ENCODE data around the gene NDFIP1.
A peak's percentile ranks its signal among the peaks of the same experiment; 100 is the strongest.

NDFIP1 gene

GRCh38 chr5:142097681-142098080 is 10.9 kb upstream of the NDFIP1 start:
- H3K4me3 Mint-ChIP-seq: no peak overlapping the region
- peaks cover 15% of the 10 kb centered on the region for H3K4me1 Mint-ChIP-seq
- peaks cover 5% of the 10 kb centered on the region for H3K36me3 Mint-ChIP-seq (ENCODE audit: insufficient read depth)
- H3K27ac Mint-ChIP-seq (ENCODE audit: low read depth): peak overlapping the region; percentile 46
- DNase-seq (ENCODE audit: low spot score in 2 of 2) (no peak), ATAC-seq (replicated peaks; ENCODE audit: extremely low read depth, poor library complexity, severe bottlenecking) (no peak)
- no peaks in the 10 kb centered on the region for H3K27me3 Mint-ChIP-seq
- H3K9me3 Mint-ChIP-seq: no peaks in the 10 kb centered on the region

- no peak for ATAC-seq (replicated peaks; ENCODE audit: extremely low read depth, poor library complexity, severe bottlenecking)
- no peak overlapping the region for H3K4me3 Mint-ChIP-seq
- H3K4me1 Mint-ChIP-seq: peaks cover 15% of the 10 kb centered on the region
- H3K9me3 Mint-ChIP-seq: no peaks in the 10 kb centered on the region
- H3K27ac Mint-ChIP-seq (ENCODE audit: low read depth): peak overlapping the region; percentile 46
- peaks cover 5% of the 10 kb centered on the region for H3K36me3 Mint-ChIP-seq (ENCODE audit: insufficient read depth)
- H3K27me3 Mint-ChIP-seq: no peaks in the 10 kb centered on the region
- DNase-seq (ENCODE audit: low spot score in 2 of 2): no peak
These were observed 10.3 kb upstream of the NDFIP1 start for GRCh38 chr5:142098275-142098674.

- Mint-ChIP-seq H3K27me3 (no peaks in the 10 kb centered on the region), H3K36me3 (ENCODE audit: insufficient read depth) (peaks cover 3% of the 10 kb centered on the region), H3K9me3 (no peaks in the 10 kb centered on the region), H3K27ac (ENCODE audit: low read depth) (no peak overlapping the region), H3K4me3 (no peak overlapping the region), H3K4me1 (peaks cover 15% of the 10 kb centered on the region)
- DNase-seq (ENCODE audit: low spot score in 2 of 2) (no peak), ATAC-seq (replicated peaks; ENCODE audit: extremely low read depth, poor library complexity, severe bottlenecking) (no peak)
These were observed 9.6 kb upstream of the NDFIP1 start for GRCh38 chr5:142098931-142099330.

- Mint-ChIP-seq H3K36me3 (ENCODE audit: insufficient read depth) (peaks cover 3% of the 10 kb centered on the region), H3K4me3 (no peak overlapping the region), H3K27me3 (no peaks in the 10 kb centered on the region), H3K27ac (ENCODE audit: low read depth) (no peak overlapping the region), H3K9me3 (no peaks in the 10 kb centered on the region), H3K4me1 (peaks cover 18% of the 10 kb centered on the region)
- ATAC-seq (replicated peaks; ENCODE audit: extremely low read depth, poor library complexity, severe bottlenecking) (no peak), DNase-seq (ENCODE audit: low spot score in 2 of 2) (no peak)
These were observed 8.3 kb upstream of the NDFIP1 start for GRCh38 chr5:142100307-142100706.

GRCh38 chr5:142102980-142103740 is 5.4 kb upstream of the NDFIP1 start:
- Mint-ChIP-seq H3K36me3 (ENCODE audit: insufficient read depth) (peaks cover 3% of the 10 kb centered on the region), H3K9me3 (no peaks in the 10 kb centered on the region), H3K4me3 (no peak overlapping the region), H3K27me3 (no peaks in the 10 kb centered on the region), H3K4me1 (peaks cover 12% of the 10 kb centered on the region), H3K27ac (ENCODE audit: low read depth) (no peak overlapping the region)
- DNase-seq (ENCODE audit: low spot score in 2 of 2) (no peak), ATAC-seq (replicated peaks; ENCODE audit: extremely low read depth, poor library complexity, severe bottlenecking) (no peak)

GRCh38 chr5:142104491-142104890 is 4.1 kb upstream of the NDFIP1 start:
- H3K27me3 Mint-ChIP-seq: no peaks in the 10 kb centered on the region
- H3K4me3 Mint-ChIP-seq: peak overlapping the region; percentile 33
- peaks cover 9% of the 10 kb centered on the region for H3K36me3 Mint-ChIP-seq (ENCODE audit: insufficient read depth)
- H3K9me3 Mint-ChIP-seq: no peaks in the 10 kb centered on the region
- H3K4me1 Mint-ChIP-seq: peaks cover 17% of the 10 kb centered on the region
- H3K27ac Mint-ChIP-seq (ENCODE audit: low read depth): peak overlapping the region; percentile 90
- DNase-seq (ENCODE audit: low spot score in 2 of 2): peak in 1 of 2 donors; percentile 36
- ATAC-seq (replicated peaks; ENCODE audit: extremely low read depth, poor library complexity, severe bottlenecking): peak; percentile 40

- Mint-ChIP-seq H3K4me1 (peaks cover 32% of the 10 kb centered on the region), H3K36me3 (ENCODE audit: insufficient read depth) (peaks cover 13% of the 10 kb centered on the region), H3K27me3 (no peaks in the 10 kb centered on the region), H3K27ac (ENCODE audit: low read depth) (no peak overlapping the region), H3K4me3 (no peak overlapping the region), H3K9me3 (no peaks in the 10 kb centered on the region)
- DNase-seq (ENCODE audit: low spot score in 2 of 2) (no peak), ATAC-seq (replicated peaks; ENCODE audit: extremely low read depth, poor library complexity, severe bottlenecking) (no peak)
These were observed 2.5 kb upstream of the NDFIP1 start for GRCh38 chr5:142106061-142106460.

- Mint-ChIP-seq H3K4me3 (peak overlapping the region; percentile 45), H3K9me3 (no peaks in the 10 kb centered on the region), H3K27me3 (no peaks in the 10 kb centered on the region), H3K36me3 (ENCODE audit: insufficient read depth) (peaks cover 13% of the 10 kb centered on the region), H3K27ac (ENCODE audit: low read depth) (peak overlapping the region; percentile 19), H3K4me1 (peaks cover 38% of the 10 kb centered on the region)
- ATAC-seq (replicated peaks; ENCODE audit: extremely low read depth, poor library complexity, severe bottlenecking) (no peak), DNase-seq (ENCODE audit: low spot score in 2 of 2) (no peak)
These were observed 1.4 kb upstream of the NDFIP1 start for GRCh38 chr5:142107036-142107735.

GRCh38 chr5:142107736-142108431 is 695 bp upstream of the NDFIP1 start:
- H3K36me3 Mint-ChIP-seq (ENCODE audit: insufficient read depth): peaks cover 13% of the 10 kb centered on the region
- ATAC-seq (replicated peaks; ENCODE audit: extremely low read depth, poor library complexity, severe bottlenecking) (no peak), DNase-seq (ENCODE audit: low spot score in 2 of 2) (no peak)
- H3K4me3 Mint-ChIP-seq: peak overlapping the region; percentile 94
- H3K27me3 Mint-ChIP-seq: no peaks in the 10 kb centered on the region
- H3K27ac Mint-ChIP-seq (ENCODE audit: low read depth): peak overlapping the region; percentile 95
- H3K9me3 Mint-ChIP-seq: no peaks in the 10 kb centered on the region
- H3K4me1 Mint-ChIP-seq: peaks cover 40% of the 10 kb centered on the region

- Mint-ChIP-seq H3K36me3 (ENCODE audit: insufficient read depth) (peaks cover 13% of the 10 kb centered on the region), H3K27ac (ENCODE audit: low read depth) (peak overlapping the region; percentile 95), H3K4me3 (peak overlapping the region; percentile 94), H3K9me3 (no peaks in the 10 kb centered on the region), H3K27me3 (no peaks in the 10 kb centered on the region), H3K4me1 (peaks cover 55% of the 10 kb centered on the region)
- ATAC-seq (replicated peaks; ENCODE audit: extremely low read depth, poor library complexity, severe bottlenecking) (peak; percentile 30), DNase-seq (ENCODE audit: low spot score in 2 of 2) (peak in 1 of 2 donors; percentile 21)
These were observed 909 bp downstream of the NDFIP1 start for GRCh38 chr5:142109331-142110045.

GRCh38 chr5:142110046-142110531 is 1.5 kb downstream of the NDFIP1 start:
- DNase-seq (ENCODE audit: low spot score in 2 of 2): no peak

More at GRCh38 chr5:142110046-142110531, 1.5 kb downstream of the NDFIP1 start:
- peaks cover 13% of the 10 kb centered on the region for H3K36me3 Mint-ChIP-seq (ENCODE audit: insufficient read depth)
- peaks cover 51% of the 10 kb centered on the region for H3K4me1 Mint-ChIP-seq
- H3K27me3 Mint-ChIP-seq: no peaks in the 10 kb centered on the region
- no peaks in the 10 kb centered on the region for H3K9me3 Mint-ChIP-seq
- H3K4me3 Mint-ChIP-seq: peak overlapping the region; percentile 94
- no peak for ATAC-seq (replicated peaks; ENCODE audit: extremely low read depth, poor library complexity, severe bottlenecking)
- H3K27ac Mint-ChIP-seq (ENCODE audit: low read depth): peak overlapping the region; percentile 95
